ENCODE measurements around the gene IL1F10. TPM values are rescaled to one million over a fixed set of nuclear protein-coding genes. Genes with fewer than 3 reads are reported as not detected.

Gene IL1F10
- total RNA-seq, 2 experiments from 2014 or later, result not detected

DNA sequence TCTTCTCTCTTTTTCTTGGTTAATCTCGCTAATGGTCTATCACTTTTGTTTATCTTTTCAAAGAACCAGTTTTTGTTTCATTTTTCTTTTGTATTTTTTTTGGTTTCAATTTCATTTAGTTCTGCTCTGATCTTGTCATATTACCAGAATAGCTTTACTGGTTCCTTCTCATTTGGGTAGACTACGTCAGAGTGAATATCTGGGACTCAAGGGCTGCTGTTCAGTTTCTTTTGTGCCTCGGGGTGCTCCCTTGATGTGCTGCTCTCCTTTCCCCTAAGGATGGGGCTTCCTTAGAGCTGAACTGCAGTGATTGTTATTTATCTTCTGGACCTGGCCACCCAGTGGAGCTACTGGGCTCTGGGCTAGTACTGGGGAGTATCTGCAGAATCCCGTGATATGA is 30.3 kb downstream of the IL1F10 start:
- Histone ChIP-seq H3K79me2 (ENCODE audit: insufficient read depth, low read depth, low read length) (no peaks in the 10 kb centered on the region), H3K9me3 (ENCODE audit: low read length) (no peaks in the 10 kb centered on the region), H3K36me3 (ENCODE audit: insufficient read depth, low read length) (no peaks in the 10 kb centered on the region), H3K27ac (ENCODE audit: low read depth, low read length, poor library complexity, severe bottlenecking) (no peak overlapping the region), H3K9me2 (ENCODE audit: insufficient read depth, low read length) (no peaks in the 10 kb centered on the region), H2AFZ (ENCODE audit: low read length) (no peak overlapping the region), H3K4me3 (ENCODE audit: low read depth, low read length, poor library complexity, severe bottlenecking) (no peak overlapping the region), H4K20me1 (ENCODE audit: insufficient read depth, low read length) (no peaks in the 10 kb centered on the region), H3K4me1 (ENCODE audit: insufficient read depth, low read length, poor library complexity, severe bottlenecking) (no peaks in the 10 kb centered on the region), H3K4me2 (ENCODE audit: low read length) (no peak overlapping the region)
- TF ChIP-seq, protein P1, sequence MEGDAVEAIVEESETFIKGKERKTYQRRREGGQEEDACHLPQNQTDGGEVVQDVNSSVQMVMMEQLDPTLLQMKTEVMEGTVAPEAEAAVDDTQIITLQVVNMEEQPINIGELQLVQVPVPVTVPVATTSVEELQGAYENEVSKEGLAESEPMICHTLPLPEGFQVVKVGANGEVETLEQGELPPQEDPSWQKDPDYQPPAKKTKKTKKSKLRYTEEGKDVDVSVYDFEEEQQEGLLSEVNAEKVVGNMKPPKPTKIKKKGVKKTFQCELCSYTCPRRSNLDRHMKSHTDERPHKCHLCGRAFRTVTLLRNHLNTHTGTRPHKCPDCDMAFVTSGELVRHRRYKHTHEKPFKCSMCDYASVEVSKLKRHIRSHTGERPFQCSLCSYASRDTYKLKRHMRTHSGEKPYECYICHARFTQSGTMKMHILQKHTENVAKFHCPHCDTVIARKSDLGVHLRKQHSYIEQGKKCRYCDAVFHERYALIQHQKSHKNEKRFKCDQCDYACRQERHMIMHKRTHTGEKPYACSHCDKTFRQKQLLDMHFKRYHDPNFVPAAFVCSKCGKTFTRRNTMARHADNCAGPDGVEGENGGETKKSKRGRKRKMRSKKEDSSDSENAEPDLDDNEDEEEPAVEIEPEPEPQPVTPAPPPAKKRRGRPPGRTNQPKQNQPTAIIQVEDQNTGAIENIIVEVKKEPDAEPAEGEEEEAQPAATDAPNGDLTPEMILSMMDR (conservative IDR thresholded peaks at IDR 0.05; ENCODE audit: low read length), result no peak
- TF ChIP-seq EZH2phosphoT487 (IDR thresholded peaks at IDR 0.05; ENCODE audit: borderline replicate concordance, low read depth, low read length), result no peak
- no TSS peak for BruUV-seq (replicated peaks)
- CTCF ChIA-PET (ENCODE audit: unreplicated experiment), result no interaction called here
- intact Hi-C loops (cut with micrococcal nuclease; ENCODE audit: unreplicated experiment), result no loop called here
- DNase-seq (ENCODE audit: low spot score), result no peak
- POLR2A ChIA-PET, result interaction anchor here (1.2 kb wide), 1 partner anchor 18 kb away, joined by 3 read pairs; no protein-coding TSS in a partner anchor

DNA sequence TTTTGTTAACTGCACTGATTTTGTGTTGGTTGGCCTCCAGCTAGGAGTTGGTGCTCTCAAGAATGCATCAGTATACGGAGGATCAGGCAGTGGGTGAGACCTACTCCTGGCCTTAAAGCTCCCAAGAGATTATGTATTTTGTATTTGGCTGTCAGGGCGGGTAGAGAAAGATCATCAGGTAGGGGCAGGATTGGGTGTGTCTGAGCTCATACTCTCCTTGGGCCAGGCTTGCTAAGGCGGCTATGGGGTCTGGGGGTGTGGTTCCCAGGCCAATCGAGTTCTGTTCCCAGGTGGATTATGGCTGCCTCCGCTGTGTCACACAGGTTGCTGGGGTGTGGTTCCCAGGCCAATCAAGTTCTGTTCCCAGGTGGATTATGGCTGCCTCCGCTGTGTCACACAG is 30.8 kb downstream of the IL1F10 start:
- intact Hi-C loops (cut with micrococcal nuclease; ENCODE audit: unreplicated experiment), result no loop called here
- Histone ChIP-seq H3K27ac (ENCODE audit: low read depth, low read length, poor library complexity, severe bottlenecking) (no peak overlapping the region), H3K4me3 (ENCODE audit: low read depth, low read length, poor library complexity, severe bottlenecking) (no peak overlapping the region), H3K4me1 (ENCODE audit: insufficient read depth, low read length, poor library complexity, severe bottlenecking) (no peaks in the 10 kb centered on the region), H3K79me2 (ENCODE audit: insufficient read depth, low read depth, low read length) (no peaks in the 10 kb centered on the region), H4K20me1 (ENCODE audit: insufficient read depth, low read length) (no peaks in the 10 kb centered on the region), H2AFZ (ENCODE audit: low read length) (no peak overlapping the region), H3K36me3 (ENCODE audit: insufficient read depth, low read length) (no peaks in the 10 kb centered on the region), H3K9me2 (ENCODE audit: insufficient read depth, low read length) (no peaks in the 10 kb centered on the region), H3K9me3 (ENCODE audit: low read length) (no peaks in the 10 kb centered on the region), H3K4me2 (ENCODE audit: low read length) (no peak overlapping the region)
- no peak for DNase-seq (ENCODE audit: low spot score)
- ChIA-PET CTCF (ENCODE audit: unreplicated experiment) (no interaction called here), POLR2A (interaction anchor here (1.2 kb wide), 1 partner anchor 19 kb away, joined by 3 read pairs; no protein-coding TSS in a partner anchor)
- TF ChIP-seq, protein P1 (conservative IDR thresholded peaks at IDR 0.05; ENCODE audit: low read length), result no peak
- TF ChIP-seq EZH2phosphoT487 (IDR thresholded peaks at IDR 0.05; ENCODE audit: borderline replicate concordance, low read depth, low read length), result no peak
- no TSS peak for BruUV-seq (replicated peaks)

DNA sequence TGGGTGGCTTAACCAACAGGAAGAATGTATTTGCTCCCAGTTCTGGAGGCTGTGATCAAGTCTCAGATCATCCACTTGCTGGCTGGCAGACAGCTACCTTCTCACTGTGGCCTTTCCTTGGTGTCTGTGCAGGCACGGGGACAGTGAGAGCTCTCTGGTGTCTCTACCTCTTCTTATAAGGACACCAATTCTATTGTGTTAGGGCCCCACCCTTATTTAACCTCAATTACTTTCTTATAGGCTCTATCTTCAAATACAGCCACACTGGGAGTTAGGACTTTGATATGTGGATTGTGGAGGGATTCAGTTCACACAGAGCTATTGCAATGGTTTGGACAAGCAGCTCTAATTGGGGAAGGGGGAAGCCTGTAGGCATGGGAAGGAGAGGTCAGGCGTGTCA is 34.4 kb downstream of the IL1F10 start:
- Histone ChIP-seq H2AFZ (ENCODE audit: low read length) (no peak overlapping the region), H3K9me3 (ENCODE audit: low read length) (no peaks in the 10 kb centered on the region), H3K27ac (ENCODE audit: low read depth, low read length, poor library complexity, severe bottlenecking) (no peak overlapping the region), H3K79me2 (ENCODE audit: insufficient read depth, low read depth, low read length) (no peaks in the 10 kb centered on the region), H3K4me1 (ENCODE audit: insufficient read depth, low read length, poor library complexity, severe bottlenecking) (no peaks in the 10 kb centered on the region), H3K4me3 (ENCODE audit: low read depth, low read length, poor library complexity, severe bottlenecking) (no peak overlapping the region), H3K4me2 (ENCODE audit: low read length) (no peak overlapping the region), H4K20me1 (ENCODE audit: insufficient read depth, low read length) (no peaks in the 10 kb centered on the region), H3K9me2 (ENCODE audit: insufficient read depth, low read length) (no peaks in the 10 kb centered on the region), H3K36me3 (ENCODE audit: insufficient read depth, low read length) (no peaks in the 10 kb centered on the region)
- CTCF ChIA-PET (ENCODE audit: unreplicated experiment), result no interaction called here
- POLR2A ChIA-PET, result no interaction called here
- intact Hi-C loops (cut with micrococcal nuclease; ENCODE audit: unreplicated experiment), result no loop called here
- no peak for DNase-seq (ENCODE audit: low spot score)
- BruUV-seq (replicated peaks), result no TSS peak
- TF ChIP-seq, protein P1 (conservative IDR thresholded peaks at IDR 0.05; ENCODE audit: low read length), result no peak
- TF ChIP-seq EZH2phosphoT487 (IDR thresholded peaks at IDR 0.05; ENCODE audit: borderline replicate concordance, low read depth, low read length), result no peak
